K562 (cell line): Measurements from ENCODE around the gene TIMM44.

Experiments used
- POLR2A ChIP-seq: fragments of 450-650 bp; conservative IDR thresholded peaks from 2 replicates; pipeline ENCODE4 v1.6.1; 2016
- TF ChIP-seq, protein P1 (sequence below): sonication (generic); formaldehyde crosslinking; IDR thresholded peaks from 2 replicates; pipeline ENCODE4 v1.8.0; 2023; ENCODE audit warnings: mild to moderate bottlenecking, missing genetic modification reagents

- TF ChIP-seq, protein P1, sequence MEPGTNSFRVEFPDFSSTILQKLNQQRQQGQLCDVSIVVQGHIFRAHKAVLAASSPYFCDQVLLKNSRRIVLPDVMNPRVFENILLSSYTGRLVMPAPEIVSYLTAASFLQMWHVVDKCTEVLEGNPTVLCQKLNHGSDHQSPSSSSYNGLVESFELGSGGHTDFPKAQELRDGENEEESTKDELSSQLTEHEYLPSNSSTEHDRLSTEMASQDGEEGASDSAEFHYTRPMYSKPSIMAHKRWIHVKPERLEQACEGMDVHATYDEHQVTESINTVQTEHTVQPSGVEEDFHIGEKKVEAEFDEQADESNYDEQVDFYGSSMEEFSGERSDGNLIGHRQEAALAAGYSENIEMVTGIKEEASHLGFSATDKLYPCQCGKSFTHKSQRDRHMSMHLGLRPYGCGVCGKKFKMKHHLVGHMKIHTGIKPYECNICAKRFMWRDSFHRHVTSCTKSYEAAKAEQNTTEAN: no peak
- TF ChIP-seq POLR2A: no peak
Measured at GRCh38 chr19:7900931-7901330, 42.5 kb downstream of the TIMM44 start.
